GM21360 (cell line): ENCODE data around the gene TSPAN12.
A peak's percentile ranks its signal among the peaks of the same experiment; 100 is the strongest.
"Not testable (repeated sequence)": the region's sequence is repeated elsewhere in the genome, so short reads cannot be mapped to it uniquely, and the experiment has no call there.

Source experiments
- ATAC-seq: cut with Tn5 transposase; IDR thresholded peaks from one replicate; pipeline ENCODE4 v1.9.1; 2021; ENCODE audit warnings: mild to moderate bottlenecking, moderate library complexity; ENCODE audit not compliant: unreplicated experiment

Gene TSPAN12

GRCh38 chr7:120857588-120858573 is at the start of gene TSPAN12:
Gene TSPAN12 (minus strand): TSS chr7:120858144. CDS start chr7:120856763, 1,381 bp downstream.
- ATAC-seq: peak; percentile 72

DNA sequence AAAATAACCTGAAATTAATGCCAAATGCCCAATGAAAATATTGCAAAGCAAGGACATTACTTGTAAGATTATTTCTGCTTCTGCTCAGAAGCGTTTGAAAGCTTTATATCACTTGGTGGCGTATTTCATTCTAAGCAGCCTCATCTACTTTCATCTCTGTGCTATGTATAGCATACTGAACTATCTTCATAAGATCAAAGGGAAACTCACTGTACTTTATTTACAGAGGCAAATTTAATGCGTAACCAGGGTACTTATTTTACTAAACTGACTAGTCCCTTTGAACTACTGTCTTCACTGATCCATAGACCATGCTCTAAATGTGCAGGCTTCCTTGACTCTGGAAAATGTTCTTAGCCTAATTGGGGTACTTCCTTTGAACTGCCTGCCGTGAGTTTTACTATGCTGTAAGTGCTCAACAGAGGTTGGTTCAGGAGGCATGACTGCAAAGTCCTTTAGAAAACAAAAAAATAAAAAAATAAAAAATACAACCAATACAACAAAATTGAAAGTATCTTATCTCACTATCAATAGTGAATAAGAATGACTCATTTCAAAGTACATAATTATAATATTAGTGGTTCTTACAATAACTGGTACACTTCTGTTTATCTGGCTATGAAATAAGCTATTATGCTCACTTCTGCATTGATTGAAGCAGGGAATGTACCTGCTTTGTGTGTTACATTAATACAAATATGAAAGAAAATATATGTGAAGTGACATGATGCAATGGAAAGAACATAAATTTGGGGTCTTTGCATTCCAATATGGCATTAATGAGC is 41.0 kb upstream of the TSPAN12 start:
- ATAC-seq: peak; percentile 79

DNA sequence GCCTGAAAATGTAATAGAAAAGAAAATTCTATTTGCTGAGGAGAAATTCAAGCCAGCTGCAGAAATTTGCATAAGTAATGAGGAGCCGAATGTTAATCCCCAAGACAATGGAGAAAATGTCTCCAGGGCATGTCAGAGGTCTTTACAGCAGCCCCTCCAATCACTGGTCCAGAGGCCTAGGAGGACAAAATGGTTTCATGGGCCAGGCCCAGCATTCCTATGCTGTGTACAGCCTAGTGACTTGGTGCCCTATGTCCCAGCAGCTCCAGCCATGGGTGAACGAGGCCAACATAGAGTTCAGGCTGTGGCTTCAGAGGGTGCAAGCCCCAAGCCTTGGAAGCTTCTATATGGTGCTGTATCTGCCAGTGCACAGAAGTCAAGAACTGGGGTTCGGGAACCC is 37.3 kb upstream of the TSPAN12 start:
- not testable (repeated sequence) for ATAC-seq

DNA sequence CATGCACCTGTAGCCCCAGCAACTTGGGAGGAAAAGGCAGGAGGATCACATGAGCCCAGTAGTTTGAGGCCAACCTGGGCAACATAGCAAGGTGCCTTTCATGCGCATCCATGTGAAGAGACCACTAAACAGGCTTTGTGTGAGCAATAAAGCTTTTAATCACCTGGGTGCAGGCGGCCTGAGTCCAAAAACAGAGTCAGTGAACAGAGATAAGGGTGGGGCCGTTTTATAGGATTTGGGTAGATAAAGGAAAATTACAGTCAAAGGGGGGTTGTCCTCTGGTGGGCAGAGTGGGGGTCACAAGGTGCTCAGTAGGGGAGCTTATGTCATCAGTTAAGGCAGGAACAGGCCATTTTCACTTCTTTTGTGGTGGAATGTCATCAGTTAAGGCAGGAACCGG is 27.7 kb upstream of the TSPAN12 start:
- ATAC-seq: not testable (repeated sequence)

- no peak for ATAC-seq
Observed at GRCh38 chr7:120877701-120878100, 19.8 kb upstream of the TSPAN12 start.

GRCh38 chr7:120876922-120877321 is 19.0 kb upstream of the TSPAN12 start:
- ATAC-seq: no peak

DNA sequence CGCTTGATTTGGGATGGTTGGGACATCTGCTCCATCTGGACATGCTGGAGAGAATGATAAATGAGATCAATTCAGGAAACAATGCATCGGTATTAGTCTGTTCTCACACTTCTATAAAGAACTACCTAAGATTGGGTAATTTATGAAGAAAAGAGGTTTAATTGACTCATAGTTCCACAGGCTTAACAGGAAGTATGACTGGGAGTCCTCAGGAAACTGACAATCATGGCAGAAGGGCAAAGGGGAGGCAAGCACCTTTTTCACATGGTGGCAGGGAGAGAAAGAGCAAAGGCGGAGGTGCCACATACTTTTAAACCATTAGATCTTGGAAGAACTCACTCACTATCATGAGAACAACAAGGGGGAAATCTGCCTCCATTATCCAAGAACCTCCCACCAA is 16.8 kb upstream of the TSPAN12 start:
- no peak for ATAC-seq

- no peak for ATAC-seq
Observed at GRCh38 chr7:120874016-120874415, 16.1 kb upstream of the TSPAN12 start.

DNA sequence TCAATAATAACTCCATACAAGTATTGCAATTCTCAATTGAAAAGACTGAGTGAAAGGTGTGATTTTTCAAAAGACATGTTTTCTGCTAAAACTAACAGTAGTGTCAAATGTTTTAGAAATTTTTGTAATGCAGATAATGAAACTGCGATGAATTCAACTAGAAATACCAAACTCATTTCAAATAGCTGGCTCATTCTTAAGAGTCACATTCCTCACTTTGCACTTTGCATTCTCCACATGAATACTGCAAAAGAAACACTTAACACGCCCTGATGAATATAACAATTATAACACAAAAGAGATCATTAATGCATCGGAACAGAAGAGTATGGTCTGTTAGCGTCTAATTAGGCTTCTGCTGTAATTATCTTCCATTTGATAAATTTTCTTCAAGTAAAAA is 15.5 kb upstream of the TSPAN12 start:
- ATAC-seq: no peak

DNA sequence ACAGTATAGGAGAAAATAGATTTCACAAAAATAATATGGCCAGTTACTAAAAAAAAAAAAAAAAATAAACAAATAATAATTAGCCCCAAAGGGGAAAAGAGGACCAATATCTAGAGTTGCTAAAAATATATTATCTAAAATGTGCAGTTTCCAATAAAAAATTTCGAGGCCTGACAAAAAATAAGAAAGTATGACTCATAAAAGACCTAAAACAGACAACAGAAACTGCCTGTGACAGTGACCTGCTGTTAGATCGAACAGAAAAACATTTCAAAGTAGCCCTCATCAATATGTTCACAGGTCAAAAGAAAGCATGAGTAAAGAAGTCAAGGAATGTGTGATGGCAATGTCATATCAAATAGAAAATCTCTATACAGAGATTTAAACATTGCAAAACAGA is 11.8 kb upstream of the TSPAN12 start:
- ATAC-seq: peak; percentile 43

DNA sequence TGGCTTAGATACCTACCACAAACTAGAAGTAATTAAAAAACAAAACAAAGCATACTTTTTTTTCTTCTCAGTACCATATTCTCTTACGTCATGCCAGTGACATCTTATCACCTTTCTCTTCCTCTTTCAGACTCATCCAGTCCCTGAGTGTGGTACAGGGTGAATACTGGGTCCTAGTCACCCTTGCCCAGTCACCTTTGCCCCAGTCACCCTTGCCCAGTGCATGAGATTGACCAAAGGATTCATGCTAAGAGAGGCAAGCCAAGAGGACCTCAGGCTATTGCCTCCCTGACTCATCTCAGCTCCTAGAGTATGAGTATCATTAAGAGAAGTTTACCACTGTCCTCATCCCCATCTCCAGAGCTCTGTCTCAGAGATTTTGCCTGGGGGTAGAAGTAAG is 10.0 kb upstream of the TSPAN12 start:
- peak; percentile 48 for ATAC-seq

GRCh38 chr7:120865191-120865981 is 7.4 kb upstream of the TSPAN12 start:
- no peak for ATAC-seq

DNA sequence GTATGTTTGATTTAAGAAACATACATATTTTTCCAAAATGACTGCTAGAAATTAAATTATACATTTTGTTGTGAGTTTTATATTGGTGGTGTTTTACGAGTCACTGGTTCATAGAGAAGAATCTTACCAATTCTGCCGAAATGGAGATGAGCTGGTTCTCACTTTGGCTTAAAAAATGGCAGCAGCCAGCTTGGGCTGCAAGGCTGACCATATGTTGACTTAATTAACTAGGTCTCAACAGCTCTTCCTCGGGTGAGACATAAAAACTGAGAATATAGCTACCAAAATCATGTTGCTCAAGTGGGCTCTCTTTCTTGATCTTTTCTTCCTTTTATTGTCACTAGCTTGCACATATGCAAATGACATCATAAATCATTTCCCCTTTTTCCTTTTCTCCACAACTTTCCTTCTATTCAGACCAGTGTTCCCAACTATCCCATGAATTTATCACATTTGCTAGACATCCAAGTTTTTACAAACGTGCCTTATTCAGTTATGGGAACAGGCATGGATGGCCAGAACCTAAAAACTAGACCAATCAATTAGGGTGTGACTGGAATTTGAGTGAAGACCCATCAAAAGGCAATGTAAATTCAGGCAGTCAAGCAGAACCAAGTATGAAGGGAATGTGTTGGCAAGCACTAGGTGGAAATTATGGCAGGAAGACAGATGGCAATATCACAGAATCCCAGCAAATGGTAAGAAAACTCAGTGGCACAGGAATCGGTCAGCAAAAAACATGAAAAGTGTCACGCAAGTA is 6.4 kb upstream of the TSPAN12 start:
- no peak for ATAC-seq

DNA sequence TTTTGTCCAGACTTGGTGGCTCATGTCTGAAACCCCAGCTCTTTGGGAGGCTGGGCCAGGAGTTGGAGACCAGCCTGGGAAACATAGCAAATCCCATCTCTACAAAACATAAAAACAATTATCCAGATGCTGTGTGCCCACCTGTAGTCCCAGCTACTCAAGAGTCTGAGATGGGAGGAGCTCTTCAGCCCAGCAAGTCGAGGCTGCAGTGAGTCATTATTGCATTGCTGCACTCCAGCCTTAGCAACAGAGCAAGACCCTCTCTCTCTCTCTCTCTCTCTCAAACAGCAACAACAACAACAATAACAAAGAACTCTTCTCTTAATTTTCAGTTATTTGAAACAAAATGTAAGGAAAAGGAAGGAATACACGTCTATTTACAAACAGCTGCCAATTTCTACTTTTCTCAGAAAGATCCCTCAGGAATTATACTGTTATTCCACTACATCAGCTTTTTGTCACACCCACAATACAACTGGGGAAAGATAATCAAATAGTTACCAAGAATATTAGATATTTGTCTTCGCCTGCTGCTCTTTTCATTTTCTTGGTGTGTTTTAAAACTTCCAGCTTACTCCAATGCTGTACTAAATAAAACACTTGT is 5.1 kb upstream of the TSPAN12 start:
- ATAC-seq: no peak

DNA sequence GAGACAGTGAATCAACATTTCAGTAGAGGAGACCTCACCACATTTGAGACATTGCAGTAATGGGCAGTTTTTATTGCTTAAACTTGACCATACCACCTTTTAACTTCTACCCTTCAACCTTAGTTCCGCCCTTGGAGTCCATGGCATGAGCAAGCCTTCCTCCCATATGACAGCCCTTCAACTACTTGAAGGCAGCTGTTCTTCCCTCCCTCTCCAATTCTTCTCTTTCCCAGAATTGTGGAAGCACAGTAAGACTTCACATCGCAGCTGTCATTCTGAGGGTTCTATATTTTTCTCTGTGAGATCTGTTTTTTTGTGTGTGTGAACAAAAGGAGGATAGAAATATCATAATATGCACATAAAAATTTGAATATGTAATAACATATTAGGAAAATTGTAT is 2.2 kb upstream of the TSPAN12 start:
- no peak for ATAC-seq

- ATAC-seq: no peak
Observed at GRCh38 chr7:120859459-120859858, 1.5 kb upstream of the TSPAN12 start.

- ATAC-seq: peak; percentile 66
Observed at GRCh38 chr7:120856621-120857352, 1.2 kb downstream of the TSPAN12 start.

DNA sequence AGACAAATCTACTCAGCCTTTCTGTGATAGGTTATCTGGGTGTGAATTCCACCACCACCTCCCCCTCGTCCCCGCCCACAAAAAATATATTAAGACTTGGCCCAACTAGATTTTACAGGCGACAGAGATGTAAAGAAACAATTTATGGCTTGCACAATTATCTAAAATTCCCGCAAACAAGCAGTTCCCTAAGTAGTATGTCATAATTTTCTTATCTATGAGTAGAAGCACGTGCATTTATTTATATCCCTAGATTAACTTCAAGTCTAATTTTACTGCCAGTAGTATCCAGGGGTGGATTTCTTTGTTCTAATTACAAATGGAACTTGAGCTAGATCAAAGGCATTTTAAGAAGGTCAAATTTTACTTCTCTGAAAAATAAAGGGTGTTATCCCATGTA is 1.7 kb downstream of the TSPAN12 start:
- ATAC-seq: no peak

GRCh38 chr7:120852700-120853099 is 5.2 kb downstream of the TSPAN12 start:
- no peak for ATAC-seq
